Suprapubic skin (tissue), 3 donors: ENCODE results near the gene PREP.

Experiments used
- POLR2AphosphoS5 ChIP-seq, 3 donors: sonication (generic); formaldehyde crosslinking; IDR thresholded peaks; one replicate each; pipeline ENCODE4 v1.6.1; 2017; ENCODE audit warnings: antibody characterized with exemption in 3 of 3
- TF ChIP-seq, protein P1 (sequence below), 2 donors: fragments of 200-600 bp in 1 of 2; fragments of 450-650 bp in 1 of 2; sonication (generic) in 1 of 2; IDR thresholded peaks; one replicate each; pipeline ENCODE4 v1.5.1; 2016 to 2019; ENCODE audit warnings: antibody characterized with exemption in 2 of 2, mild to moderate bottlenecking in 1 of 2, moderate library complexity in 1 of 2

DNA sequence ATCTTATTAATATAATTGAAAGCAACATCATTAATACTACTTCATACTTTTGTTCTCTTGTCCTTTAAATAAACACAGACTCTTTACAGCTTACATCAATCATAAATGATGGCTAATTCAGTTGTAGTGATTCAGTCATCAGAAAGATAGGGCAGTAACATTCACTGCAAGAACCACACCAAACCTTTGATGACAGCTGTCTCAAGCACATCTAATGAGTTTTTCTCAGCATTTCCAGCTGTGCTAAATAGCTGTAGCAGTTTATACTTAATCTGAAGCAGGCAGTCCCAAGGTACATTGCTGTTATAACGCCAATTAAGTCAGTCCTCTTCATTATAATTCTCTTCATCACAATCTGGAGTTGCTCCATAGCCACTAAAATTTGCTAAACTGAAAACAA lies 45.7 kb downstream of the PREP start:
- TF ChIP-seq POLR2AphosphoS5 (IDR thresholded peaks at IDR 0.05) = no peak
- TF ChIP-seq, protein P1, sequence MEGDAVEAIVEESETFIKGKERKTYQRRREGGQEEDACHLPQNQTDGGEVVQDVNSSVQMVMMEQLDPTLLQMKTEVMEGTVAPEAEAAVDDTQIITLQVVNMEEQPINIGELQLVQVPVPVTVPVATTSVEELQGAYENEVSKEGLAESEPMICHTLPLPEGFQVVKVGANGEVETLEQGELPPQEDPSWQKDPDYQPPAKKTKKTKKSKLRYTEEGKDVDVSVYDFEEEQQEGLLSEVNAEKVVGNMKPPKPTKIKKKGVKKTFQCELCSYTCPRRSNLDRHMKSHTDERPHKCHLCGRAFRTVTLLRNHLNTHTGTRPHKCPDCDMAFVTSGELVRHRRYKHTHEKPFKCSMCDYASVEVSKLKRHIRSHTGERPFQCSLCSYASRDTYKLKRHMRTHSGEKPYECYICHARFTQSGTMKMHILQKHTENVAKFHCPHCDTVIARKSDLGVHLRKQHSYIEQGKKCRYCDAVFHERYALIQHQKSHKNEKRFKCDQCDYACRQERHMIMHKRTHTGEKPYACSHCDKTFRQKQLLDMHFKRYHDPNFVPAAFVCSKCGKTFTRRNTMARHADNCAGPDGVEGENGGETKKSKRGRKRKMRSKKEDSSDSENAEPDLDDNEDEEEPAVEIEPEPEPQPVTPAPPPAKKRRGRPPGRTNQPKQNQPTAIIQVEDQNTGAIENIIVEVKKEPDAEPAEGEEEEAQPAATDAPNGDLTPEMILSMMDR (IDR thresholded peaks at IDR 0.05) = no peak
